ENCODE measurements around the gene RCVRN.

DNA sequence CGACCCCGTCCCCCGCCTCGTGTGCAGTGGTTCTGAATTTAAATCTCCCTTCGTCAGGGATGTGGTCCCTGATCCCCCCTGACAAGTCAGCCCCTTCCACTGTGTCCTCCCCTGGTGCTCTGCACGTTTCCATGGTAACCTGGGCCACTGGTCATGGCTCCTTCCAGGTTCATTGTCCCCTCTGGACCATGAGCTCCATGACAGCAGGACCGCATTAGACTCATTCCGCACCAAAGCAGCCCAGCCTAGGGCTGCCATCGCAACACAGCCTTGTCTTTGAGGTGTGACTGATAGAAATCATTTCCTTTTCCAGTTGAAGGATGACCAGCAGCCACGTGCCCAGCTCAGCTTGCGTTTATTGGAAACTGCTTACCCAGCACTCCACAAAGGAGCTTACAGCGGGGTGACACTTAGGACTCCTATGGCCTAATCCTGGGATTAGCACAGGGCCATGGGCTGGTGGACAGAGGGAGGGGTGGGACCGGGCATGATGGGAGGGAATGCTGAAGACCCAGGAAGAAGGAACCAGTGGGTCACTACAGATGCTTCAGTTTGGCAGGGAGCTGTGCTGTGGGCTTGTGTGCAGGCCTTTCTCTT is 7.6 kb downstream of the RCVRN start:
- no peak for TF ChIP-seq CTCF (conservative IDR thresholded peaks at IDR 0.05)
- no peak for TF ChIP-seq EZH2 (IDR thresholded peaks at IDR 0.05; ENCODE audit: low read depth)
